Measurements from ENCODE around the gene NEU4.
"Not testable (repeated sequence)": the region's sequence is repeated elsewhere in the genome, so short reads cannot be mapped to it uniquely, and the experiment has no call there.

NEU4 gene

DNA sequence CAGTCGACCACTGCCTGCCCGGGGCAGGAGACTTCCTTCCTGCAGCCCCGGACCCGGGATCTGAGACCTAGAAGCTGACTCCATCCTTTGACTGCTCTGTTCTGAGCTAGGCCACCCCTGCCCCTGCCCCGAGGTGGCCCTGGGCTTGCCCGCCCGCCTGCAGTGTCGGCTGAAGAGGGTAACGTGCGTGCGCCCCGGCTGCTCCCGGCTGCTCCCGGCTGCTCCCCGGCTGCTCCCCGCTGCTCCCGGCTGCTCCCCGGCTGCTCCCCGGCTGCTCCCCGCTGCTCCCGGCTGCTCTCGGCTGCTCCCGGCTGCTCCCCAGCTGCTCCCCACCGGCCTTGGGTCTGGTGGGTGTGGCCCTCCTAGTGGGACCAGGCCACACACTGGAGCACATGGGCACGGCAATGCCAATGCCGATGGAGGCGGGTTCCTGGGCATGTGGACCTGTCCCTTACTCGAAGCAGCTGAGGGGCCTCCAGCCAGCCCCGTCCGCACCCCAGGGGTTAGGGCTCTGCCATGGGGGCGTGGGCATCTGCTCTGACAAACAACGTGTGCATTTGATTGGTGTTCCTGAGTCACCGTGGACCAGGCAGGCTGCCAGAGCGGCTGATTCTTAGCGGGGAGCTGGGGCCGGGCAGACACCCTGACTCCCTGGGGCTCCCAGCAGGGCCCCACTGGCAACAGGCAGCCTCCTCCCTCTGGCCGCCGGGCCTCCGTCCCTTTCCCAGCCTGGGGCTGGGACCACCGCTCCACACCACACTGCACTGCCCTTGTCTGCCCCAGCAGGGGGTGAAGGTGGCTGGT is 34.4 kb upstream of the NEU4 start:
- DNase-seq (ENCODE audit: low read depth, low spot score) = no peak

DNA sequence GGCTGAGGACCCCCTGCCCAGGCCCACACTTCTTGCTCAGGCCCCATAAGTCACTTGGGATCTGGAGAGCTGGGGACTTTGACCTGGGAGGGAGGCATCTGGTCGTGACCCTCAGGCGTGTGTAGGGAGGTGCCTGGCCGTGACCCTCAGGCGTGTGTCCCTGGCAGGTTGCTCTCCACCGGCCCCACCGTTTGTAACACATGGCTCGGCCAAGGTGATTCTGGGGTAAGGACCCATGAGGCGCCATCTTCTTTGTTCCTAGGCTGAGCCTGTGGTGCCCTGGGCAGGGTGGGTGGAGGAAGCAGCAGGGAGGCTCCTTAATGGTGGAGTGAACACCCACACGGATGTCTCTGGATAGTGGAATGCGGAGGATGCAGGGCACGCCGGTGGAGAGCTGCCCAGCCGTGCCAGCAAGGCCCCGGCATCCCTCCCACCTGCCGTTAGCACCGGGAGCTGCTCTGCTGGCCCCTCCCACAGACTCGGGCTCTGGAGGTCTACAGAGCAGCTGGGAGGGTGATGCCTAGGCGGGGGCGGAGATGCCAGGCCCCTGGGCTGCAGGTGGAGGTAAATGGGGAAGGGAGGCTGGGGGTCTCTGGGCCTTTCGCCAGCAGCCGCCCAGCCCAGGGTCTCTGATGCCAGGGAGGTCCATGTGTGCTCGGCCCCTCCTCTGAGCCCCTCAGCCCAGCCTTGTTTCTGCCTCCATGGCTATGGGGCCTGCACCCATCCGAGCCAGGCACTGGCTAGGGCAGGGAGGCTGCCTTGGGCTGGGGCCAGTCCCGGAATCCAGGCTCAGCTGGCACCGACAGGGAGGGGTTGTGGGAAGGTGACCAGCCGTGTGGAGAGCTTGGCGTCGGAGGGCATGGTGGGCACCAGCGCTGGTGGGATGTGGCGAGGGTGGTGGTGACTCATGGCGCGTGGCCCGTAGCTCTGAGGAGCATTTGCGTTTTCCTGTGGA is 33.5 kb upstream of the NEU4 start:
- no peak for DNase-seq (ENCODE audit: low read depth, low spot score)

DNA sequence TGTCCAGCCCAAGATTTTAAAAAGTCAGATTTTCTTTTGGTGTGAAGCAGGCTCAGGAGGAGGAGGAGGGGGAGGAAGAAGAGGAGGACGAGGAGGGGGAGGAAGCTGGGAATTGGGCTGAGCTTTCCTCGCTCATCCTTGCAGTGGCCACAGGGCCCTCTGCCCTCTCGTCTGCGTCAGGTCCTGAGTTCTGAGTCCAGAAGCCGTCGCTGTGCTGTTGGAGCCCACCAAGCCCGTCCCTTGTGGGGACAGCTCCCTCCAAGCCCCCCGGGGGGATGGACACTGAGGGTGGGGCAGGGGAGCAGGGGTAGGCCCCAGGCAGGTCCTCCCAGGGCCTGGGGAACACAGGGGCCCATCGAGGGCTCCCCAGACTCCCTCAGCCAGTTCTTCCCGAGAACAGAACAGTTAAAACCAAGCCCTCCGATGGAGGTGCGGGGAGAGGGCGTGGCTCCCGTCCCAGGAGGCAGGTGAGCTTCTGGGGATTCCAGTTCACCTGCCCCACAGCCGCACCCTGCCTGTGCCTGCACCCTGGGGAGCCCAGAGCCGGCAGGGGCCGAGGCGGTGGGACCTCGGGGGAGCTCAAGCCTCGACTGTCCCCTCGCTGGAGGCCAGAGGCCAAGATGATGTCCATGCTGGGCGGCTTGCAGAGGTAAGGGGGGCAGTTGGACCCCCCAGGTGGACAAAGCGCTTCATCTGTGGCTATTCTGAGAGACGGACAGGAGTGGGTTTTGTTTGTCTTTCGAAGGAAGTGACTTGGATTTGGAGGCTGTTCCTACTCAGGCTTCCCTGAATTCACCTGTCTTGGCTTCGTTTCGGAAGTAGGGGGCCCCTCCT is 32.4 kb upstream of the NEU4 start, which contains the start of gene GAL3ST2:
Gene GAL3ST2, plus strand, starts transcription at position 487 of the 834 bp plus-strand sequence. Its CDS starts 134 bp downstream, at position 621.
- DNase-seq (ENCODE audit: low read depth, low spot score) = no peak

DNA sequence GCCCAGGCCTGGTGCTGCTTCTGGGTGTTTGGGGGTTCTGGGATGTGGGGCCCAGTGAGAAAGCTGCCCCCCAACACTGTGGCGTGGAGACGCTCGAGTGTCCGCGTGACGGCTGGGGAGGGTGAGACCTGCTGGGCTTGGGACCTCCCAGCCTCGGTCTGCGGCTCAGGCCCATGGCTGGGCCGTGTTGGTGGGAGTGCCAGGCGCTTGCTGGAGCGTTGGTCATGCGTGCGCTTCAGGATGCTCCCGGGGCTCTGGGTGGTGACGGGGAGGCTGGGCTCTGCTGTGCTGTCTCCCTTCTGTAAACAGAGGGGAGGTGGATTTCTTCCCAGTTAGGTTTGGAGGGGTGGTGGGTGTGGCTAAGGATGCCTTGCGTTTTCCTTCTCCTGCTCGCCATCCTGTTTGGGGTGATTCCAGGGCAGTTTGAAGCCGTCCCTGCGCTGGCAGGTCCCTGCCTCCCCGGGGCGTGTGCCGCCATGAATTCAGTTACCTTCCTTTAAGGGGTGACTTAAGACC is 31.8 kb upstream of the NEU4 start:
- DNase-seq (ENCODE audit: low read depth, low spot score) = no peak

DNA sequence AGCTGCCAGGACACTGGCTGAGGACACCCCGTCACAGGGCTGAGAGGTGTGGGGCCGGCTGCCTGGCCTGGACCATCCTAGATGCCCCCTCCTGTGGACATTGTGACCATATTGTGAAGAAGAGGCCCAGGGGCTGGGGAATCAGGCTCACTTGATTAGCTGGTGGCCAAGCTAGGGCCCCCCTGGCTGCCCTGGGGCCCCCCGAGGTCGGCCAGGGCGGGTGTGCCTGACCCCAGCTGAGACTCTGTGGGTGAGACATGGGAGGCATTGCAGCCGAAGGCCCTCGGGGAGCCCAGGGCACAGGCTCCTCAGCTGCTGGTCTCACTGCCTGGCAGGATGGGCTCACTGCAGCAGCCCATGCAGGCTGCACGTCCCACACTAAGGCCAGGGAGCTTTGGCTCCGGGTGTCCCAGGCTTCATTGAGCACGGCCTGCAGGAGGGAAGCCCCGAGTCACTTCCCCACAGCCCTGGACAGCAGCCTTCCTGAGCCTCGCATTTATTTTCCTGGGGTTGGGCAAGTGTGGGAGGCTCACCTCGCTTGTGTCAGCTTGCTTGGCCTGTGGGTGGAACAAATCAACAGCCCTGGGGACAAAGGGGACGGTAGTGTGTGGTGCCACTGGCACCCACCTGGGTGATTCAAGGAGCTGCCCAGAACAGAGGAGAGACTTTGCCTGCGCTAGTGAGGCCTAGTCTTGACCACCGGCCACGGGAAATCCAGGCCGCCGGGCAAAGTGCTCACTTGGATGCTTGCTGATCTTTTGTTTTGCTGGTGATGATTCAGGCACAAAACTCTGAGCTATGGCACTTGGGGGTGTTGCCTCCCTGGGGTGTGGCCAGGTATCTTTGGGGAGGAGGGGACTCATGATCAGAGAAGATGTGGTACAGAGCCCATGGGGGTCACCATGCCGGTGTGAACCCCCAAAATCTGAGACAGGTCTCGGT is 31.0 kb upstream of the NEU4 start:
- peak; percentile 27 for DNase-seq (ENCODE audit: low read depth, low spot score)

DNA sequence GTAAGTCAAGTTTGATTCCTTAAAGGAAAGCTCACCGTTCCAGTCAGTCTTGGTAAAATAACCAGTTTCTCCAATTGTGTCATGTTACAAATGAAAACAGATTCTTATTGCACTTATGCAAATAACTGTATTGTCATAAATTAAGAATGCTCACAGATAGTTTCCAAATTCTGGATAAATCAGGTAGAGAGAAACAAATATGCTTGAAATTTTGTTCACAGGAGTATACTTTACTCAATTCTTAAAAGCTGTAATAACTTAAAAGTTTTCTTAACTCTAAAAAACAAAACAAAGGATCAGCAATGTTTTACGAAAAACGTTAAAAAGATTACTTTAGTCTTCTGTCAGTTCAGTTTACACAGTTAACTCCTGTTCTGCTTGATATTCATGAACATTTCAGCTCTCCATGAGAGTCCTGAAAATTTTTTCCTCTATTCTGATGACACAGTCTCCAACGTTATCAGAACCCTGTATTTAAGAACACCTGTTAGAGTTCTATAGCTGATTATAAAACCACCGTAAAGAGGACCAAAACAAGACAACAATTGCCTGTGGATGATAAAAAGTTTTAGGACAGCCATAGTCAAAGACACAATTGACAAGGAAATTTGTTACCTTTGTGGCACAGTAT is 27.9 kb upstream of the NEU4 start:
- no peak for DNase-seq (ENCODE audit: low read depth, low spot score)

DNA sequence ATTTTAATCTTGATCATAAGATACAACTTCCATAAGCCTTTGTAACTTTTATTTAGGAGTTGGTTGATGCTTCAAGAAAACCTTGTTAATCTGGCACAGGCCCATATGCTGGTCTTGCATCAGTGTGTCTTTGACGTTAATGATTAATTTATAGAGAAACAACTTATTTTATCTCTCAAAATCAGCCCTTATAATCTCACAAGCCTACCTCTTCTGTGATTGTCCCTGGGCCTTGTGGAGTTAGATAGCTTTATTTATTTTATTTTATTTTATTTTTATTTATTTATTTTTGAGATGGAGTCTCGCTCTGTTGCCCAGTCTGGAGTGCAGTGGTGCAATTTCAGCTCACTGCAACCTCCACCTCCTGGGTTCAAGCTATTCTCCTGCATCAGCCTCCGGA is 26.9 kb upstream of the NEU4 start:
- DNase-seq (ENCODE audit: low read depth, low spot score) = not testable (repeated sequence)

DNA sequence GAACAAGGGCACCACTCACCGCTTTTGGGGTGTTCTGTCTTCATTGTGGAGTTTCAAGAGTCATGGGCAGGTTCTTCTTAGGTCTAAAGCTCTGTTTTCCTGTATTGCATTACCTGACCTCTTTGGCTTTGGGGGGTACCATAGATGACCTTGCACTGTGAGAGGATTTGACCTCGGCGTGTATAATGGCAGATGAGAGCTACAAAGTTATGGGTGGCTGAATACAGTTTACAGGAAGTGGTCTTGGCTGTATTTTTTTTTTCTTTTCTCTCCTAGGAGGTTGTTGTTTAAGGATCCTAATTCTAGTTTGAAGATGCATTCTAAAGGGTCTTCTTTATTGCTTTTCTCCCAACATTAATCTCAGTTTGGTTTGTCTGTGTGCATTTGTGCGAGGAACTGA is 20.9 kb upstream of the NEU4 start:
- DNase-seq (ENCODE audit: low read depth, low spot score) = no peak

DNA sequence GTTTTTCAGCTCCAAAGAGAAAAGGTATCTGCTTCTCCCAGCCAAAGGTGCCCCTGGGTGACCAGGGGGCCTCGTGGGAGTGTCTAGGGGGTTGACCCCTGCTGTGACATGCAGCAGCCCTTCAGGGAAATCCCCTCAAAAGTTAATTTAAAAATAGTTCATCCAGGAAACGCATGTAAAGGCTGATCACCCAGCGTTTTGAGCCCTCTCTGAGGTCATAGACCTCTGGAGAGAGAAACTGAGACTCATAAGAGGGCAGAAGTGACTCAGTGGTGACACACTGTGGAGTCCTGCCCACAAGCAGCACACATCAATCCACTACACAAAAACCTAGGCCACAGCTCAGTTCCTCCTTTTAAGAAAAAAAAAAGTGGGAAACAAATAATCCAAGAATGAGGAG is 20.4 kb upstream of the NEU4 start:
- no peak for DNase-seq (ENCODE audit: low read depth, low spot score)

DNA sequence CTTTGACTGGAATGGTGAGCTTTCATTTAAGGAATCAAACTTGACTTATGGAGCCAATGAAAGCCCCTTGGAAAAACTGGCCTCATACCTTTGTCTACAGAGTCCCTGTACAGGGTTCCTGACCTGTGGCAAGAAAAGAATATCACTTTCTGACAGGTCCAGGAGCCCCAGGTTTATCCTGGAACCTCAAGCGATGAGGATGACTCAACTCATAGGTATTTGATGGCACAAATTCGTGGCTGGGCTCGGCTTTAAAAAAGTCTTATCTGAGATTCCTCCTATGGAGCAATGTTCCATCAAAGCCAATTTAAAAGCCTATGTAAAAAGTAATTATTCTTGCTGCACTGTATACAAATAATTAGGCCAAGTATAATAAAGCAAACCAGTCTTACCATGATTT is 17.6 kb upstream of the NEU4 start:
- DNase-seq (ENCODE audit: low read depth, low spot score) = not testable (repeated sequence)

DNA sequence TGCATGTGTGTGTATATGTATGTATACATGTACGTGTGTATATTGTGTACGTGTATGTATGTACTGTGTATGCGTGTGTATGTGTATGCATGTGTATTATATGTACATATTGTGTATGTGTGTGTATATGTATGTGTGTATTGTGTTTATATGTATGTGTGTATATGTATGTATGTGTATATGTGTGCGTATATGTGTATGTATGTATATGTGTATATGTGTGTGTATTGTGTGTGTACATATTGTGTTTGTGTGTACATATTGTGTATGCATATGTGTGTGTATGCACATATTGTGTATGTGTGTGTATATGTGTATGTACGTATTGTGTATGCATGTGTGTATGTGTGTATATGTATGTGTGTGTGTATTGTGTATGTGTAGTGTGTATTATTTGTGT is 15.6 kb upstream of the NEU4 start:
- DNase-seq (ENCODE audit: low read depth, low spot score) = no peak

DNA sequence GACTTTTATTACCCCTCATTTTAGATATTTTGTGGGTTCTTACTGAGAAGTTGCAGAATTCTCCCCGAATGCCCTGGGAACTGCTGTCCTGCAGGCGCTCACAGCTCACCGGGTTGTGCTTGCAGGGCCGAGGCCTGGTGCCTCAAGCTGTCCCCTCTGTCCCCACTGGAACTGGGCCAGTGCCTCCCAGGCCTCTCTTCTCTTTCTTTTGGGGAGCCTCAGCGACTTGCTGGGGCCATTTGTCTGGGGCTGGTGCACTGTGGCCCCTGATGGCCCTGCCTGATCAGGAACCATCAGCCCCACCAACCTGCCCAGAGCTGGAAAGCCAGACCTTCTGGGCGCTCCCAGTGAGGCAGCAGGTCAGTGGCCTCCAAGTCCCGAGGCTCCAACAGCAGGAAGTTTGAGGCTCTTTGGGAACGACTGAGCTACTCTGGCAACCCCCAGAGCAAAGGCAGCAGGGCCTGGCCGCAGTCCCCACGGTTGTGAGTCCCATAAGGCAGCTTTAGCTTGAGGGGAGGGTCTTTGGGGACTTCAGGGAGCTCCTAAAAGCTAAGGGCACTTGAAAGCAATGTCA is 14.7 kb upstream of the NEU4 start:
- DNase-seq (ENCODE audit: low read depth, low spot score) = no peak

DNA sequence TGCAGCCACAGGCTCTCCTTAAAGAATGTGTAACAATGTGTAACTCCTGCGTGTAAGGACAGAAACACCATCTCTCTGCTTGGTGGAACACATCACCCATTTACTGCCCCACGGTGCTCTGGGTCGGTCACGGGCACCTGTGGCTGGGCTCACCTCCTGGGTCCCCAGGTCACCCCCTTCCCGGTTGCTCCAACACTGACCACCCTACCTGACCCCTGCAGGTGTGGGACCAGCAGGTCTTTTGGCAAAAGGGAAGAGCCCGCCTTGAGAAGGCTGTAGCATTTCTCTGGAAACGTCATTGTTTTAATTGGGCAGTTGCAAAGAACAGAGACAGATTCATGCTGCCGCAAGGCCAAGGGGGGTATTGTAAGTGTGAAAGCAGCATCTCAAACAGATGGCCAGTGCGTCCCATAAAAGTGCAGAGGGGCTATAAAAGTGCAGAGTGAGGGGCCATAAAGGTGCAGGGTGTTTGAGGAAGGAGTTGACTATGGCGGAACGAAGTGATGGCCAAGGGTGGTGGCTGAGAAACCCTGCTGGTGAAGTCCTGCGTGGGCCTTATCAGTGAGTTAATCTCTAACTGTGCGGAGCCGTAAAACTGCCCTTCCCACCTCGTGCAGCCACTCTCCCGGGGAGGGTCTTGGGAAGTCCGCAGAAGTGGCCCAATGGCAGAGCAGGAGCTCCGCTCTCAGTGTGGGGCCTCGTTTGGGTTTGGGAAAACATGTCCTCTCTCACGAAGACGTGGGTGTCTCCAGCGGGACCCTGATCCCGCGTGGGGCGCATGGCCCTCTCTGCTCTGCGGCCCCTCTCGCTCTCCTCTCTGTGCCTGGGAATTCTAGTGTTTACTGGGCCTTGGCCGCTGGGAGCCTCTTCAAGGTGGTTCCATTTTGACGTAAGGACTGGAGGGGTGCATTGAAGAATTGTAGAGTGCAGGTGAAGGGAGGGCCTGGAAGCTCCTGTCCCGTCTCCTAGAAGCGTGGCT is 13.7 kb upstream of the NEU4 start:
- DNase-seq (ENCODE audit: low read depth, low spot score) = no peak

DNA sequence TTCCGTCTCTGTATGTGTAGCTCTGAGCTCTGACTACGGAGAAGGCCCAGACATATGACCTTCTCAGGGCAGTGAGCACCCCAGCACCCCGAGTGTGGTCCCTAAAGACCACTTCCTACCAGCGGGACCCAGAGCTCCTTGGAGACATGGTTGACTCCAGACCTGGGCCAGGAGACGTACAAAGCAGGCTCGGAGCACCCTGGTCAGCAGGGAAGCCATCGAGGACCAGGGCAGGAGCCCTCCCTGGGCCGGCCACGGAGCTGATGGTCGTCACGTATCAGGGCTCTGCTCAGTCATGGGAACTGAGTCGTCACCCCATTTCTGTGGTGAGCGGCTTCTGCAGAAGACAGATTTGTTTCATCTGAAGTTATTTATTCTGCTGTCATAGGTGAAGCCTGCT is 12.8 kb upstream of the NEU4 start:
- no peak for DNase-seq (ENCODE audit: low read depth, low spot score)

DNA sequence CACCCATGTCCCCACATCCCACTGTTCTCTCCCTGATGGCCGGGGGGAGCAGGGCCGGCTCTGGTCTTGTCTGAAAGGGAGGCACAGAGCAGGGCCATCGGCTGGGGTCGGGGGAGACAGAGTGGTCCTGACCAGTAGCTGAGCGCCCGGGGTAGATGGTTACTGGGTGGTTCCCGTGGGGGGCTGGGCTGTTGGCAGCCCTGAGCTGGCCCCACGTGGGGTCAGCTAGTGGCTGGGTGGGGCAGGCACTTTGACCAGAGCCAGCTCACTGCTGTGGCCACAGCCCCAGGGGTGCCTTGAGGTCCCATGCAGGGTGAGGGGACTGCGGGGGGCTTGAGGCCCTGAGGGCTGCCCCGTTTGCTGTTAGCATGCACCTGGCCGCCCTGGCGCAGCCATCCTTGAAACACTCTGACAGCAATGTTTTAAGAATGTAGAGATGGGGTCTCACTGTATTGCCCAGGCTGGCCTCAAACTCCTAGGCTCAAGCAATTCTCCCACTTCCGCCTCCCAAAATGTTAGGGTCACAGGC is 12.3 kb upstream of the NEU4 start:
- DNase-seq (ENCODE audit: low read depth, low spot score) = no peak

DNA sequence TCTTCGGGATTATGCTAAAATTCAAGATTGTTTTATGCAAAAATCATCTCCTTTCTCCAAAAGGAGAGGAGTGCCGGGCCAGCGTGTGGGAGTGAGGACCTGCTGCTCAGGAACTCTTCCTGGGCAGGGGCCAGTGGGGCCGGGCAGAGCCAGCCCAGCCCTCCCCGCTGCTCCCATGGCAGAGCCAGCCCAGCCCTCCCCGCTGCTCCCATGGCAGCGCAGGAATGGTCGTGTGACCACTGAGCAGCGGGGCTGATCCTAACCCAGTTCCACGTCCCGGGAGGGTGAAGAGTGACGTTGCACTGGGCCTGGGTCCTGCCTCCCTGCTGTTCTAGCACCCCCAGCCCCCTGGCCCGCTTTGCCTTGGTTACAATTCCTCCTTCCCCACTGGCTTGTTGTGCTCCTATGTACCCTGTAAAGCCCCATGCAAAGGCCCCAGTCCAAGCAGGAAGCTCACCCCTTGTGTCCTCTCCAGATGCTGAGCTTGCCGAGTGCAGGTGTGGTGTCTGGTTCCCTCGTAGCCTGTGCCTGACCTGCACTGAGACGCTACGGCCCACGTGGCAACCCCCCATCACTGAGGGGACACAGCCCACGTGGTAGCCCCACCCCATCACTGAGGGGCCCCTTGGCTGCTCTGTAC is 11.4 kb upstream of the NEU4 start:
- no peak for DNase-seq (ENCODE audit: low read depth, low spot score)

DNA sequence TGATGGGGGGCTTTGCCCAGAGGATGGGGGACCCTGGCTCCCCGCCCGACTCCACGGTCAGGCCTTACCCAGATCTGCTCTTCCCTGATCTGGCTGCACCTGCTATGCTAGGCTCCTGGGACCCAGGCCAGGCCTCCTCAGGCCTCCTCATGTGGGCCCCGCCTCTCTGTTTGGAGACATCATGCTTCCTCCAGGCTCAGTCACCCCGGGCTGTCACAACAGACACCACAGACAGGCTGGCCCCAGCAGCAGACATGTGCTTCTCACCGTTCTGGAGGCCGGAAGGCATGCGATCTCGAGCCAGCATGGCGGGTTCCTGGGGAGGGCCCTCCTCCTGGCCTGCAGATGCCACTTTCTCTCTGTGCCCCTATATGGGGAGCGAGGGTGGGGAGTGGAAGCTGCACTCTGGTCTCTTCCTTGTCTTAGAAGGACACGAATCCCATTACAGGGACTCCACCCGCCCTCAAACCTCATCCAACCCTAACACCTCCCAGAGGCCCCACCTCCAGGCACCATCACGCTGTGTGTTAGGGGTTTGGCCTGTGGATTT is 10.8 kb upstream of the NEU4 start:
- no peak for DNase-seq (ENCODE audit: low read depth, low spot score)
